Measurements from ENCODE around the gene HBG1.
"Not testable (repeated sequence)": the region's sequence is repeated elsewhere in the genome, so short reads cannot be mapped to it uniquely, and the experiment has no call there.

HBG1 gene
- 0 reads per million in 3 donors for total RNA-seq

GRCh38 chr11:5249807-5250396 is at the start of gene HBG1:
HBG1 (minus strand) TSS chr11:5249857; CDS start chr11:5249804, 53 bp downstream.
- H3K4me3 ChIP-seq (ENCODE audit: insufficient read depth, low read depth, low read length, poor library complexity, severe bottlenecking); H3K4me1 ChIP-seq (ENCODE audit: control insufficient read depth, insufficient read depth, low read length, poor library complexity, severe bottlenecking); H3K27me3 ChIP-seq (replicated peaks; ENCODE audit: control insufficient read depth, insufficient read depth, low read length, poor library complexity, severe bottlenecking); H3K9me3 ChIP-seq (ENCODE audit: control insufficient read depth, low read length); DNase-seq; H3K27ac ChIP-seq (ENCODE audit: insufficient read depth, low read length, poor library complexity, severe bottlenecking); H3K36me3 ChIP-seq (ENCODE audit: control insufficient read depth, insufficient read depth, low read length): not testable (repeated sequence)

GRCh38 chr11:5298451-5298850 is 48.8 kb upstream of the HBG1 start:
- Histone ChIP-seq H3K4me3 (ENCODE audit: insufficient read depth, low read depth, low read length, poor library complexity, severe bottlenecking) (no peak overlapping the region), H3K36me3 (ENCODE audit: control insufficient read depth, insufficient read depth, low read length) (no peaks in the 10 kb centered on the region), H3K9me3 (ENCODE audit: control insufficient read depth, low read length) (no peaks in the 10 kb centered on the region), H3K27me3 (replicated peaks; ENCODE audit: control insufficient read depth, insufficient read depth, low read length, poor library complexity, severe bottlenecking) (no peaks in the 10 kb centered on the region), H3K27ac (ENCODE audit: insufficient read depth, low read length, poor library complexity, severe bottlenecking) (no peak overlapping the region), H3K4me1 (ENCODE audit: control insufficient read depth, insufficient read depth, low read length, poor library complexity, severe bottlenecking) (no peaks in the 10 kb centered on the region)
- DNase-seq = no peak

DNA sequence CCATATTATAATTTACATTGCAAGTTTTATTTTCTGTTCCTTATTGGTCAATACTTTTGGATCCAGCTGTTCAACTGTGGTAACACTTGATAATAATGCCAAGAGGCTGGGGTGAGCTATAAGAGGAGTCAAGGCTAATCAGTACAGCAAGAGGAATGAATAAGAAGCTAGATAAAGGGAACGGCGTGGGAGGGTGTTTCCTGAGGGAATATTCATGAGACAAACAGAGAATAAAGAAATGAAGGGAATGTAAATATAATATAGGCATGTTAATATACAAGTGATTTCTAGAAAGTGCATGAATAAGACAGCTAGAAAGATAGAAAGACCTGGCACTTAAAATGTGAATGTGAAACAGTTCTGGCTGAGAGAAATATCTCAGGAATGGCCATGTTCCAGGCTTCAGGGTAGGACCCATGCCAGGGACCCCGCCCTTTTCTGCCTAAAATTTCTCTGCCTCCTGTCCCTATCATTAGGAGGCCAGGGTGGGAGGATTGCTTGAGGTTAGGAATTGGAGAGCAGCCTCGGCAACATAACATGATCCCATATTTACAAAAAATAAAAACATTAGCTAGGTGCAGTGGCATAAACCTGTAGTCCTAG is 48.2 kb upstream of the HBG1 start:
- Histone ChIP-seq H3K27ac (ENCODE audit: insufficient read depth, low read length, poor library complexity, severe bottlenecking) (no peak overlapping the region), H3K27me3 (replicated peaks; ENCODE audit: control insufficient read depth, insufficient read depth, low read length, poor library complexity, severe bottlenecking) (no peaks in the 10 kb centered on the region), H3K36me3 (ENCODE audit: control insufficient read depth, insufficient read depth, low read length) (no peaks in the 10 kb centered on the region), H3K9me3 (ENCODE audit: control insufficient read depth, low read length) (no peaks in the 10 kb centered on the region), H3K4me3 (ENCODE audit: insufficient read depth, low read depth, low read length, poor library complexity, severe bottlenecking) (no peak overlapping the region), H3K4me1 (ENCODE audit: control insufficient read depth, insufficient read depth, low read length, poor library complexity, severe bottlenecking) (no peaks in the 10 kb centered on the region)
- DNase-seq = no peak

GRCh38 chr11:5294342-5294995 is 44.8 kb upstream of the HBG1 start:
- not testable (repeated sequence) for DNase-seq; H3K4me3 ChIP-seq (ENCODE audit: insufficient read depth, low read depth, low read length, poor library complexity, severe bottlenecking); H3K4me1 ChIP-seq (ENCODE audit: control insufficient read depth, insufficient read depth, low read length, poor library complexity, severe bottlenecking); H3K36me3 ChIP-seq (ENCODE audit: control insufficient read depth, insufficient read depth, low read length); H3K9me3 ChIP-seq (ENCODE audit: control insufficient read depth, low read length); H3K27me3 ChIP-seq (replicated peaks; ENCODE audit: control insufficient read depth, insufficient read depth, low read length, poor library complexity, severe bottlenecking); H3K27ac ChIP-seq (ENCODE audit: insufficient read depth, low read length, poor library complexity, severe bottlenecking)

- no peaks in the 10 kb centered on the region for H3K36me3 ChIP-seq (ENCODE audit: control insufficient read depth, insufficient read depth, low read length)
- H3K4me3 ChIP-seq (ENCODE audit: insufficient read depth, low read depth, low read length, poor library complexity, severe bottlenecking) = no peak overlapping the region
- no peak for DNase-seq
- no peaks in the 10 kb centered on the region for H3K9me3 ChIP-seq (ENCODE audit: control insufficient read depth, low read length)
- no peaks in the 10 kb centered on the region for H3K27me3 ChIP-seq (replicated peaks; ENCODE audit: control insufficient read depth, insufficient read depth, low read length, poor library complexity, severe bottlenecking)
- H3K4me1 ChIP-seq (ENCODE audit: control insufficient read depth, insufficient read depth, low read length, poor library complexity, severe bottlenecking) = no peaks in the 10 kb centered on the region
- H3K27ac ChIP-seq (ENCODE audit: insufficient read depth, low read length, poor library complexity, severe bottlenecking) = no peak overlapping the region
Measured at GRCh38 chr11:5293028-5293427, 43.4 kb upstream of the HBG1 start.

- H3K36me3 ChIP-seq (ENCODE audit: control insufficient read depth, insufficient read depth, low read length) = no peaks in the 10 kb centered on the region
- H3K9me3 ChIP-seq (ENCODE audit: control insufficient read depth, low read length) = no peaks in the 10 kb centered on the region
- H3K4me1 ChIP-seq (ENCODE audit: control insufficient read depth, insufficient read depth, low read length, poor library complexity, severe bottlenecking) = no peaks in the 10 kb centered on the region
- H3K27me3 ChIP-seq (replicated peaks; ENCODE audit: control insufficient read depth, insufficient read depth, low read length, poor library complexity, severe bottlenecking) = no peaks in the 10 kb centered on the region
- H3K27ac ChIP-seq (ENCODE audit: insufficient read depth, low read length, poor library complexity, severe bottlenecking) = no peak overlapping the region
- no peak overlapping the region for H3K4me3 ChIP-seq (ENCODE audit: insufficient read depth, low read depth, low read length, poor library complexity, severe bottlenecking)
- no peak for DNase-seq
Measured at GRCh38 chr11:5291207-5291838, 41.7 kb upstream of the HBG1 start.

GRCh38 chr11:5290106-5290505 is 40.4 kb upstream of the HBG1 start:
- DNase-seq = no peak
- no peak overlapping the region for H3K27ac ChIP-seq (ENCODE audit: insufficient read depth, low read length, poor library complexity, severe bottlenecking)
- H3K4me3 ChIP-seq (ENCODE audit: insufficient read depth, low read depth, low read length, poor library complexity, severe bottlenecking) = no peak overlapping the region

DNA sequence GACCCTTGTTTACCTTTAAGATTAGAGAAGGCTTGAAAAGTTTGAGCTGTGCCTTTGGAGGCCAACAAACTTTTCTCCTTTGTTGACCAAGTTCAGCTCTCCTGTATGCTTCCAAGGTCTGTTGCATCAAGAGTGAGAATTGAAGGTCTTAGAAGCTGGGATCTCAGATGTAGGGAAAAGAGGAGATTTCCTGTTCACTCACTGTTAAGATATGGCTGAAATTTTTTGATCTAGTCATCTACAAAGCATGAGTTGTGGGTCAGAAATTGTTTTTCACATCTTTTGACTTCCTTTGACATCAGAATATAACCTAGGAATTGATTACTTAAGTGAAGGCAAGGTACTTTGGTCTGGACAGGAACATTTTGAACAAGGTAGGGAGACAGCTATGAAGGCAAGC is 40.0 kb upstream of the HBG1 start:
- H3K4me3 ChIP-seq (ENCODE audit: insufficient read depth, low read depth, low read length, poor library complexity, severe bottlenecking) = no peak overlapping the region
- H3K36me3 ChIP-seq (ENCODE audit: control insufficient read depth, insufficient read depth, low read length) = no peaks in the 10 kb centered on the region
- H3K9me3 ChIP-seq (ENCODE audit: control insufficient read depth, low read length) = no peaks in the 10 kb centered on the region
- no peaks in the 10 kb centered on the region for H3K27me3 ChIP-seq (replicated peaks; ENCODE audit: control insufficient read depth, insufficient read depth, low read length, poor library complexity, severe bottlenecking)
- H3K4me1 ChIP-seq (ENCODE audit: control insufficient read depth, insufficient read depth, low read length, poor library complexity, severe bottlenecking) = no peaks in the 10 kb centered on the region
- DNase-seq = no peak
- H3K27ac ChIP-seq (ENCODE audit: insufficient read depth, low read length, poor library complexity, severe bottlenecking) = no peak overlapping the region

More at GRCh38 chr11:5290106-5290505, 40.4 kb upstream of the HBG1 start:
- H3K4me1 ChIP-seq (ENCODE audit: control insufficient read depth, insufficient read depth, low read length, poor library complexity, severe bottlenecking) = no peaks in the 10 kb centered on the region
- H3K27me3 ChIP-seq (replicated peaks; ENCODE audit: control insufficient read depth, insufficient read depth, low read length, poor library complexity, severe bottlenecking) = no peaks in the 10 kb centered on the region
- no peaks in the 10 kb centered on the region for H3K9me3 ChIP-seq (ENCODE audit: control insufficient read depth, low read length)
- no peaks in the 10 kb centered on the region for H3K36me3 ChIP-seq (ENCODE audit: control insufficient read depth, insufficient read depth, low read length)

DNA sequence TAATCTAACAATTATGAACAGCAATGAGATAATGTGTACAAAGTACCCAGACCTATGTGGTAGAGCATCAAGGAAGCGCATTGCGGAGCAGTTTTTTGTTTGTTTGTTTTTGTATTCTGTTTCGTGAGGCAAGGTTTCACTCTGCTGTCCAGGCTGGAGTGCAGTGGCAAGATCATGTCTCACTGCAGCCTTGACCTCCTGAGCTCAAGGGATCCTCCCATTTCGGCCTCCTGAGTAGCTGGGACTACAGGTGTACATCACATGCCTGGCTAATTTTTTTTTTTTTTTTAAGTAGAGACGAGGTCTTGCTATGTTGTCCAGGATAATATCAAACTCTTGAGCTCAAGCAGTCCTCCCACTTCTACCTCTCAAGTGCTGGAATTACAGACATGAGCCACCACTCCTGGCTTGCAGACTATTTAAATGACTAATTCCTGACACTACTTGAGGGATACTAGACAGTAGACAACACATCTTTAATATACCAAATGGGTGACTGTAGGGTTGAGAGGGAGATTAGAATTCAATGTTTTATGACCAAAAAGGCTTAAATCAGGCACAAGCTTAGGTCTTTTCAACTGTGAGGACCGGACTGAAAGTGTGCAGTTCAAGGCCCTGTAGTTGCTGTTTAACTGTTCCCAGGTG is 39.4 kb upstream of the HBG1 start:
- H3K27me3 ChIP-seq (replicated peaks; ENCODE audit: control insufficient read depth, insufficient read depth, low read length, poor library complexity, severe bottlenecking) = no peaks in the 10 kb centered on the region
- H3K27ac ChIP-seq (ENCODE audit: insufficient read depth, low read length, poor library complexity, severe bottlenecking) = no peak overlapping the region
- H3K36me3 ChIP-seq (ENCODE audit: control insufficient read depth, insufficient read depth, low read length) = no peaks in the 10 kb centered on the region
- no peaks in the 10 kb centered on the region for H3K4me1 ChIP-seq (ENCODE audit: control insufficient read depth, insufficient read depth, low read length, poor library complexity, severe bottlenecking)
- no peaks in the 10 kb centered on the region for H3K9me3 ChIP-seq (ENCODE audit: control insufficient read depth, low read length)
- DNase-seq = no peak
- no peak overlapping the region for H3K4me3 ChIP-seq (ENCODE audit: insufficient read depth, low read depth, low read length, poor library complexity, severe bottlenecking)

All from effector memory CD4-positive, alpha-beta T cell (primary cell).